GM12878 (cell line): ENCODE results near the gene FFAR3. TPM values are rescaled to one million over a fixed set of nuclear protein-coding genes. Genes with fewer than 3 reads are reported as not detected.
A peak's percentile ranks its signal among the peaks of the same experiment; 100 is the strongest.

Source experiments
- CHD4 ChIP-seq: fragments of 200-600 bp; sonication (generic); IDR thresholded peaks from 2 replicates; pipeline ENCODE4 v1.6.1; 2016; ENCODE audit warnings: mild to moderate bottlenecking
- HCFC1 ChIP-seq: fragments of 150-350 bp; IDR thresholded peaks from 2 replicates; pipeline ENCODE4 v1.6.1; 2014; ENCODE audit warnings: low read length
- IRF4 ChIP-seq: IDR thresholded peaks from 2 replicates; pipeline ENCODE4 v1.6.1; 2011; ENCODE audit warnings: low read depth, low read length
- KLF5 ChIP-seq: fragments of 450-650 bp; IDR thresholded peaks from 2 replicates; pipeline ENCODE4 v1.6.1; 2014; ENCODE audit warnings: mild to moderate bottlenecking; ENCODE audit not compliant: partially characterized antibody
- NRF1 ChIP-seq: conservative IDR thresholded peaks from 2 replicates; pipeline ENCODE4 v1.6.1; 2011; ENCODE audit warnings: mild to moderate bottlenecking, low read depth, low read length, improper control_type of control experiment
- RB1 ChIP-seq: fragments of 450-650 bp; formaldehyde crosslinking; IDR thresholded peaks from 2 replicates; pipeline ENCODE4 v1.6.1; 2017; ENCODE audit warnings: mild to moderate bottlenecking, borderline replicate concordance
- polyA plus RNA-seq, 11 experiments: library from polyadenylated mRNA; depleted of rRNA in 4 of 11; unstranded in 6 of 11; stranded (reverse) in 5 of 11; fragments of >200 nt; fragmentation: Nextera tagmentation in 4 of 11; fragmentation: Illumina TruSeq in 1 of 11; extraction: Ambion mirVana in 4 of 11; extraction: Trizol in 1 of 11; gene quantifications; 1 replicate in 1 of 11; 2 replicates in 10 of 11; pipeline versions ENCODE4 v1.2.1 to v1.2.3, GENCODE V29; 2011 to 2016; ENCODE audit warnings: inconsistent platforms in 2 of 11, missing spikeins in 2 of 11, low read depth in 1 of 11
- total RNA-seq, 4 experiments: library from RNA; depleted of rRNA in 3 of 4; stranded (reverse); fragments of >200 nt in 3 of 4; fragmentation: Illumina TruSeq in 1 of 4; extraction: Trizol in 1 of 4; gene quantifications; 2 replicates each; pipeline versions ENCODE4 v1.2.1 to v1.2.3, GENCODE V29; 2013 to 2021
- TF ChIP-seq, protein P1 (sequence below): fragments of 450-650 bp; IDR thresholded peaks from 2 replicates; pipeline ENCODE4 v1.6.1; 2017; ENCODE audit warnings: mild to moderate bottlenecking, moderate library complexity
- TF ChIP-seq, protein P2 (sequence below): fragments of 450-650 bp; IDR thresholded peaks from 2 replicates; pipeline ENCODE4 v1.6.1; 2016; ENCODE audit warnings: mild to moderate bottlenecking
- TF ChIP-seq, protein P3 (sequence below): IDR thresholded peaks from 2 replicates; pipeline ENCODE4 v1.6.1; 2011; ENCODE audit warnings: low read depth, low read length, improper control_type of control experiment, borderline replicate concordance
- TF ChIP-seq, protein P4 (sequence below): fragments of 450-650 bp; formaldehyde crosslinking; IDR thresholded peaks from 2 replicates; pipeline ENCODE4 v1.4.0; 2022; ENCODE audit warnings: mild to moderate bottlenecking, moderate library complexity

The FFAR3 gene
- total and polyA plus RNA-seq, 10 of the 15 experiments (the other 5 are each of a cell fraction or from before 2014, with no cell fraction given) = 0.15 to 0.18 TPM; not detected in 8

DNA sequence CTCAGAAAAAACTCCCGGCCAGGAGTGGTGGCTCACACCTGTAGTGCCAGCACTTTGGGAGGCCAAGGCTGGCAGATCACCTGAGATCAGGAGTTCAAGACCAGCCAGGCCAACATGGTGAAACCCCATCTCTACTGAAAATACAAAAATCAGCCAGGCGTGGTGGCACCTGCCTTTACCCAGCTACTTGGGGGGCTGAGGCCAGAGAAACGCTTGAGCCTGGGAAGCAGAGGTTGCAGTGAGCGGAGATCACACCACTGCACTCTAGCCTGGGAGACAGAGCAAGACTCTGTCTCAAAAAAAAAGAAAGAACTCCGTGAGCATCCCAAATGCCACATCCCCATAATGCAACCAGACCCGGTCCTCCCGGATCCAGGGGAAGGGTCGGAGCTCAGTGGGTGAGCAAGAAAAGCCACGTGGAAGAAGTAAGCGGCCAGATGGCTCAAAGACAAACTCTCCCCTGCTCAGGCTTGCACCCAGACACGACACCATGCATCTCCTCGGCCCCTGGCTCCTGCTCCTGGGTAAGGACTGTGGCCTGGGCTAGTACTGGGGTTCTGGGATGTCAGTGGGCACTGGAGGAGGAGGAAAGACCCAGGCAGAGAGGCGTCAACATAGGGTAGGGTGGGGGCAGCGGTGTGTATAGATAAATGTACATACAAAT lies 26.6 kb upstream of the FFAR3 start (continued):
- TF ChIP-seq, protein P1, sequence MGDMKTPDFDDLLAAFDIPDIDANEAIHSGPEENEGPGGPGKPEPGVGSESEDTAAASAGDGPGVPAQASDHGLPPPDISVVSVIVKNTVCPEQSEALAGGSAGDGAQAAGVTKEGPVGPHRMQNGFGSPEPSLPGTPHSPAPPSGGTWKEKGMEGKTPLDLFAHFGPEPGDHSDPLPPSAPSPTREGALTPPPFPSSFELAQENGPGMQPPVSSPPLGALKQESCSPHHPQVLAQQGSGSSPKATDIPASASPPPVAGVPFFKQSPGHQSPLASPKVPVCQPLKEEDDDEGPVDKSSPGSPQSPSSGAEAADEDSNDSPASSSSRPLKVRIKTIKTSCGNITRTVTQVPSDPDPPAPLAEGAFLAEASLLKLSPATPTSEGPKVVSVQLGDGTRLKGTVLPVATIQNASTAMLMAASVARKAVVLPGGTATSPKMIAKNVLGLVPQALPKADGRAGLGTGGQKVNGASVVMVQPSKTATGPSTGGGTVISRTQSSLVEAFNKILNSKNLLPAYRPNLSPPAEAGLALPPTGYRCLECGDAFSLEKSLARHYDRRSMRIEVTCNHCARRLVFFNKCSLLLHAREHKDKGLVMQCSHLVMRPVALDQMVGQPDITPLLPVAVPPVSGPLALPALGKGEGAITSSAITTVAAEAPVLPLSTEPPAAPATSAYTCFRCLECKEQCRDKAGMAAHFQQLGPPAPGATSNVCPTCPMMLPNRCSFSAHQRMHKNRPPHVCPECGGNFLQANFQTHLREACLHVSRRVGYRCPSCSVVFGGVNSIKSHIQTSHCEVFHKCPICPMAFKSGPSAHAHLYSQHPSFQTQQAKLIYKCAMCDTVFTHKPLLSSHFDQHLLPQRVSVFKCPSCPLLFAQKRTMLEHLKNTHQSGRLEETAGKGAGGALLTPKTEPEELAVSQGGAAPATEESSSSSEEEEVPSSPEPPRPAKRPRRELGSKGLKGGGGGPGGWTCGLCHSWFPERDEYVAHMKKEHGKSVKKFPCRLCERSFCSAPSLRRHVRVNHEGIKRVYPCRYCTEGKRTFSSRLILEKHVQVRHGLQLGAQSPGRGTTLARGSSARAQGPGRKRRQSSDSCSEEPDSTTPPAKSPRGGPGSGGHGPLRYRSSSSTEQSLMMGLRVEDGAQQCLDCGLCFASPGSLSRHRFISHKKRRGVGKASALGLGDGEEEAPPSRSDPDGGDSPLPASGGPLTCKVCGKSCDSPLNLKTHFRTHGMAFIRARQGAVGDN = peak; percentile 59; the same call in 1 of the 2 replicates
- TF ChIP-seq, protein P2, sequence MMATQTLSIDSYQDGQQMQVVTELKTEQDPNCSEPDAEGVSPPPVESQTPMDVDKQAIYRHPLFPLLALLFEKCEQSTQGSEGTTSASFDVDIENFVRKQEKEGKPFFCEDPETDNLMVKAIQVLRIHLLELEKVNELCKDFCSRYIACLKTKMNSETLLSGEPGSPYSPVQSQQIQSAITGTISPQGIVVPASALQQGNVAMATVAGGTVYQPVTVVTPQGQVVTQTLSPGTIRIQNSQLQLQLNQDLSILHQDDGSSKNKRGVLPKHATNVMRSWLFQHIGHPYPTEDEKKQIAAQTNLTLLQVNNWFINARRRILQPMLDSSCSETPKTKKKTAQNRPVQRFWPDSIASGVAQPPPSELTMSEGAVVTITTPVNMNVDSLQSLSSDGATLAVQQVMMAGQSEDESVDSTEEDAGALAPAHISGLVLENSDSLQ = no peak
- TF ChIP-seq IRF4 (no peak), NRF1 (no peak), RB1 (no peak), HCFC1 (no peak), CHD4 (no peak), KLF5 (no peak)
- TF ChIP-seq, protein P3, sequence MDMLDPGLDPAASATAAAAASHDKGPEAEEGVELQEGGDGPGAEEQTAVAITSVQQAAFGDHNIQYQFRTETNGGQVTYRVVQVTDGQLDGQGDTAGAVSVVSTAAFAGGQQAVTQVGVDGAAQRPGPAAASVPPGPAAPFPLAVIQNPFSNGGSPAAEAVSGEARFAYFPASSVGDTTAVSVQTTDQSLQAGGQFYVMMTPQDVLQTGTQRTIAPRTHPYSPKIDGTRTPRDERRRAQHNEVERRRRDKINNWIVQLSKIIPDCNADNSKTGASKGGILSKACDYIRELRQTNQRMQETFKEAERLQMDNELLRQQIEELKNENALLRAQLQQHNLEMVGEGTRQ = no peak
- TF ChIP-seq, protein P4, sequence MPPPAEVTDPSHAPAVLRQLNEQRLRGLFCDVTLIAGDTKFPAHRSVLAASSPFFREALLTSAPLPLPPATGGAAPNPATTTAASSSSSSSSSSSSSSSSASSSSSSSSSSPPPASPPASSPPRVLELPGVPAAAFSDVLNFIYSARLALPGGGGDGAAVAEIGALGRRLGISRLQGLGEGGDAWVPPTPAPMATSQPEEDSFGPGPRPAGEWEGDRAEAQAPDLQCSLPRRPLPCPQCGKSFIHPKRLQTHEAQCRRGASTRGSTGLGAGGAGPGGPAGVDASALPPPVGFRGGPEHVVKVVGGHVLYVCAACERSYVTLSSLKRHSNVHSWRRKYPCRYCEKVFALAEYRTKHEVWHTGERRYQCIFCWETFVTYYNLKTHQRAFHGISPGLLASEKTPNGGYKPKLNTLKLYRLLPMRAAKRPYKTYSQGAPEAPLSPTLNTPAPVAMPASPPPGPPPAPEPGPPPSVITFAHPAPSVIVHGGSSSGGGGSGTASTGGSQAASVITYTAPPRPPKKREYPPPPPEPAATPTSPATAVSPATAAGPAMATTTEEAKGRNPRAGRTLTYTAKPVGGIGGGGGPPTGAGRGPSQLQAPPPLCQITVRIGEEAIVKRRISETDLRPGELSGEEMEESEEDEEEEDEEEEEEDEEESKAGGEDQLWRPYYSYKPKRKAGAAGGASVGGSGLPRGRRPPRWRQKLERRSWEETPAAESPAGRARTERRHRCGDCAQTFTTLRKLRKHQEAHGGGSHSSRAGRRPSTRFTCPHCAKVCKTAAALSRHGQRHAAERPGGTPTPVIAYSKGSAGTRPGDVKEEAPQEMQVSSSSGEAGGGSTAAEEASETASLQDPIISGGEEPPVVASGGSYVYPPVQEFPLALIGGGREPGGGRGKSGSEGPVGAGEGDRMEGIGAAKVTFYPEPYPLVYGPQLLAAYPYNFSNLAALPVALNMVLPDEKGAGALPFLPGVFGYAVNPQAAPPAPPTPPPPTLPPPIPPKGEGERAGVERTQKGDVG (CRISPR knock-in tag) = no peak
